Mesenchymal stem cell (in vitro differentiated cells and primary cell): ENCODE data around the gene C6orf136.

Experiments used
- DNase-seq: peaks from one replicate; pipeline ENCODE4 v3.0.0-alpha.2; 2013
- H2AFZ ChIP-seq: one replicate; pipeline ENCODE4 v1.6.1; 2013; ENCODE audit warnings: low read depth, mild to moderate bottlenecking, control low read depth, inconsistent platforms, low read length, moderate library complexity
- H2AK5ac ChIP-seq: 2 replicates; pipeline ENCODE4 v1.6.1; 2013; ENCODE audit warnings: low read length, moderate library complexity, mild to moderate bottlenecking, inconsistent platforms; ENCODE audit not compliant: severe bottlenecking
- H2BK120ac ChIP-seq: one replicate; pipeline ENCODE4 v1.6.1; 2013; ENCODE audit warnings: low read depth, mild to moderate bottlenecking, inconsistent platforms, low read length, moderate library complexity
- H2BK12ac ChIP-seq, 2 experiments: one replicate each; pipeline ENCODE4 v1.6.1; 2013; ENCODE audit warnings: inconsistent platforms in 2 of 2, low read length in 2 of 2, mild to moderate bottlenecking in 2 of 2, moderate library complexity in 2 of 2, control low read depth in 1 of 2
- H2BK15ac ChIP-seq: one replicate; pipeline ENCODE4 v1.6.1; 2013; ENCODE audit warnings: mild to moderate bottlenecking, low read depth, inconsistent platforms; ENCODE audit not compliant: poor library complexity, severe bottlenecking
- H2BK5ac ChIP-seq: 2 replicates; pipeline ENCODE4 v1.6.1; 2013; ENCODE audit warnings: low read depth, mild to moderate bottlenecking, low read length, control low read depth, inconsistent platforms; ENCODE audit not compliant: poor library complexity, severe bottlenecking
- H3K14ac ChIP-seq, 2 experiments: one replicate each; pipeline ENCODE4 v1.6.1; 2013; ENCODE audit warnings: inconsistent platforms in 2 of 2, low read length in 2 of 2, control low read depth in 1 of 2, mild to moderate bottlenecking in 1 of 2, moderate library complexity in 1 of 2
- H3K18ac ChIP-seq, 2 experiments: one replicate each; pipeline ENCODE4 v1.6.1; 2013; ENCODE audit warnings: inconsistent platforms in 2 of 2, low read length in 2 of 2, control low read depth in 1 of 2, low read depth in 1 of 2, mild to moderate bottlenecking in 1 of 2
- H3K23ac ChIP-seq, 2 experiments: one replicate each; pipeline ENCODE4 v1.6.1; 2013; ENCODE audit warnings: inconsistent platforms in 2 of 2, low read length in 2 of 2, mild to moderate bottlenecking in 2 of 2, moderate library complexity in 2 of 2, control low read depth in 1 of 2
- H3K27ac ChIP-seq: 2 replicates; pipeline ENCODE4 v1.5.1; 2013; ENCODE audit warnings: mild to moderate bottlenecking, moderate library complexity, low read length, control low read depth, inconsistent platforms; ENCODE audit not compliant: poor library complexity, severe bottlenecking
- H3K27me3 ChIP-seq, 2 experiments: 2 replicates each; pipeline versions ENCODE4 v1.6.1 to v1.7.0; 2013; ENCODE audit warnings: low read length in 2 of 2, mild to moderate bottlenecking in 2 of 2, moderate library complexity in 2 of 2, control low read depth in 1 of 2, inconsistent platforms in 1 of 2; ENCODE audit not compliant: control insufficient read depth in 1 of 2, insufficient read depth in 1 of 2
- H3K36me3 ChIP-seq, 2 experiments: 2 replicates each; pipeline versions ENCODE4 v1.6.1 to v1.7.0; 2013; ENCODE audit warnings: low read length in 2 of 2, control low read depth in 1 of 2, inconsistent platforms in 1 of 2, low read depth in 1 of 2, mild to moderate bottlenecking in 1 of 2; ENCODE audit not compliant: insufficient read depth in 2 of 2, control insufficient read depth in 1 of 2
- H3K4ac ChIP-seq, 2 experiments: one replicate each; pipeline ENCODE4 v1.6.1; 2013; ENCODE audit warnings: inconsistent platforms in 2 of 2, low read length in 2 of 2, mild to moderate bottlenecking in 2 of 2, moderate library complexity in 2 of 2, control low read depth in 1 of 2, low read depth in 1 of 2
- H3K4me1 ChIP-seq: 2 replicates; pipeline ENCODE4 v1.6.1; 2013; ENCODE audit warnings: low read depth, low read length, control low read depth; ENCODE audit not compliant: control insufficient read depth, insufficient read depth
- H3K4me2 ChIP-seq: 2 replicates; pipeline ENCODE4 v1.6.1; 2013; ENCODE audit warnings: low read length, mild to moderate bottlenecking, inconsistent platforms; ENCODE audit not compliant: poor library complexity, severe bottlenecking
- H3K4me3 ChIP-seq, 2 experiments: 2 replicates each; pipeline versions ENCODE4 v1.5.1 to v1.7.0; 2013; ENCODE audit warnings: low read length in 2 of 2, mild to moderate bottlenecking in 2 of 2, control low read depth in 1 of 2, low read depth in 1 of 2; ENCODE audit not compliant: insufficient read depth in 1 of 2
- H3K79me1 ChIP-seq: replicated peaks from 2 replicates; pipeline ENCODE4 v1.6.1; 2013; ENCODE audit warnings: mild to moderate bottlenecking, control low read depth, low read length, inconsistent platforms; ENCODE audit not compliant: poor library complexity, severe bottlenecking
- H3K9ac ChIP-seq: 2 replicates; pipeline ENCODE4 v1.7.0; 2013; ENCODE audit warnings: mild to moderate bottlenecking, low read length, moderate library complexity
- H3K9me3 ChIP-seq: 2 replicates; pipeline ENCODE4 v1.7.0; 2013; ENCODE audit warnings: mild to moderate bottlenecking, low read length; ENCODE audit not compliant: control insufficient read depth
- H4K8ac ChIP-seq: one replicate; pipeline ENCODE4 v1.6.1; 2013; ENCODE audit warnings: inconsistent platforms, mild to moderate bottlenecking, low read length, moderate library complexity
- H4K91ac ChIP-seq: one replicate; pipeline ENCODE4 v1.6.1; 2013; ENCODE audit warnings: mild to moderate bottlenecking, low read length, inconsistent platforms
- WGBS: methylation state at CpG from one replicate; pipeline ENCODE4 v1.1.7; 2013; ENCODE audit warnings: mixed read lengths; 5-methylcytosine and 5-hydroxymethylcytosine counted together

Gene C6orf136

GRCh38 chr6:30689985-30690384 lies 43.1 kb downstream of the C6orf136 start:
- Histone ChIP-seq H3K23ac (peak overlapping the region in 1 of 2 experiments; percentile 20), H2AK5ac (peak overlapping the region; percentile 61), H3K79me1 (peaks cover 2% of the 10 kb centered on the region), H3K27ac (peak overlapping the region; percentile 91), H3K36me3 (peaks cover 4 to 9% of the 10 kb centered on the region in 2 experiments), H2BK12ac (peak overlapping the region in 1 of 2 experiments; percentile 14), H4K8ac (peak overlapping the region; percentile 1), H2BK5ac (no peak overlapping the region), H3K14ac (peak overlapping the region; percentile 44 to 63), H3K18ac (peak overlapping the region in 1 of 2 experiments; percentile 2), H3K4ac (peak overlapping the region in 1 of 2 experiments; percentile 55), H3K27me3 (no peaks in the 10 kb centered on the region), H3K4me2 (peak overlapping the region; percentile 31), H4K91ac (peak overlapping the region; percentile 35), H2BK15ac (peak overlapping the region; percentile 82), H3K9me3 (no peaks in the 10 kb centered on the region), H3K4me1 (peaks cover 29% of the 10 kb centered on the region), H3K9ac (peak overlapping the region; percentile 95), H2AFZ (no peak overlapping the region), H3K4me3 (peak overlapping the region in 1 of 2 experiments; percentile 93), H2BK120ac (no peak overlapping the region)
- WGBS: 80% methylated on average over 4 of the region's 4 CpGs
- DNase-seq: no peak

GRCh38 chr6:30690403-30691207 lies 43.7 kb downstream of the C6orf136 start, which contains the start of gene NRM:
Gene NRM (minus strand): TSS chr6:30690984. CDS start chr6:30690974, 10 bp downstream.
- no peaks in the 10 kb centered on the region for H3K9me3 ChIP-seq
- WGBS: under 1% methylated on average over 33 of the region's 40 CpGs
- peak within 1 kb of the TSS; percentile 77 to 93 for H3K4me3 ChIP-seq
- H3K4me1 ChIP-seq: peaks cover 27% of the 10 kb centered on the region
- H3K27ac ChIP-seq: peak within 1 kb of the TSS; percentile 91
- no peak within 1 kb of the TSS for H2AFZ ChIP-seq
- H3K4me2 ChIP-seq: peak within 1 kb of the TSS; percentile 58
- peak; percentile 94 for DNase-seq
- H2AK5ac ChIP-seq: peak within 1 kb of the TSS; percentile 61
- H3K4ac ChIP-seq: peak within 1 kb of the TSS in 1 of 2 experiments; percentile 55
- peak within 1 kb of the TSS; percentile 90 for H2BK5ac ChIP-seq
- H3K14ac ChIP-seq: peak within 1 kb of the TSS; percentile 44 to 63
- peak within 1 kb of the TSS; percentile 35 for H4K91ac ChIP-seq
- peak within 1 kb of the TSS; percentile 74 for H4K8ac ChIP-seq
- H3K36me3 ChIP-seq: peaks cover 0 to 4% of the 10 kb centered on the region in 2 experiments
- H2BK15ac ChIP-seq: peak within 1 kb of the TSS; percentile 95
- no peaks in the 10 kb centered on the region for H3K27me3 ChIP-seq
- H3K18ac ChIP-seq: peak within 1 kb of the TSS; percentile 78 to 86
- no peak within 1 kb of the TSS for H2BK120ac ChIP-seq
- peak within 1 kb of the TSS in 1 of 2 experiments; percentile 20 for H3K23ac ChIP-seq
- peaks cover 2% of the 10 kb centered on the region for H3K79me1 ChIP-seq
- H2BK12ac ChIP-seq: peak within 1 kb of the TSS; percentile 34 to 96
- H3K9ac ChIP-seq: peak within 1 kb of the TSS; percentile 95

- Histone ChIP-seq H3K27me3 (no peaks in the 10 kb centered on the region), H3K36me3 (peaks cover 0 to 2% of the 10 kb centered on the region in 2 experiments), H2AFZ (no peak overlapping the region), H2BK12ac (peak overlapping the region; percentile 6 to 25), H3K27ac (peak overlapping the region; percentile 85), H4K8ac (no peak overlapping the region), H3K4me3 (peak overlapping the region; percentile 26 to 93), H3K79me1 (peaks cover 2% of the 10 kb centered on the region), H2BK120ac (no peak overlapping the region), H4K91ac (peak overlapping the region; percentile 29), H2BK5ac (no peak overlapping the region), H2AK5ac (peak overlapping the region; percentile 20), H3K18ac (no peak overlapping the region), H3K4me1 (peaks cover 28% of the 10 kb centered on the region), H3K9me3 (no peaks in the 10 kb centered on the region), H3K4ac (no peak overlapping the region), H3K9ac (peak overlapping the region; percentile 95), H2BK15ac (no peak overlapping the region), H3K4me2 (peak overlapping the region; percentile 58), H3K14ac (no peak overlapping the region), H3K23ac (no peak overlapping the region)
- DNase-seq: peak; percentile 46
- WGBS: 44% methylated on average over 4 of the region's 8 CpGs
Observed at GRCh38 chr6:30691208-30691847, 44.4 kb downstream of the C6orf136 start.

- DNase-seq: no peak
- no peak overlapping the region for H3K4me3 ChIP-seq
- H2BK120ac ChIP-seq: no peak overlapping the region
- no peak overlapping the region for H4K91ac ChIP-seq
- H2AK5ac ChIP-seq: peak overlapping the region; percentile 98
- no peak overlapping the region for H2BK12ac ChIP-seq
- H2BK15ac ChIP-seq: no peak overlapping the region
- no peak overlapping the region for H3K27ac ChIP-seq
- no peak overlapping the region for H2BK5ac ChIP-seq
- H3K18ac ChIP-seq: no peak overlapping the region
- no peaks in the 10 kb centered on the region for H3K27me3 ChIP-seq
- H2AFZ ChIP-seq: no peak overlapping the region
- no peaks in the 10 kb centered on the region for H3K79me1 ChIP-seq
- H4K8ac ChIP-seq: no peak overlapping the region
- H3K36me3 ChIP-seq: peaks cover 6 to 10% of the 10 kb centered on the region in 2 experiments
- no peaks in the 10 kb centered on the region for H3K9me3 ChIP-seq
- H3K14ac ChIP-seq: no peak overlapping the region
- no peak overlapping the region for H3K9ac ChIP-seq
- H3K23ac ChIP-seq: no peak overlapping the region
- no peak overlapping the region for H3K4me2 ChIP-seq
- H3K4ac ChIP-seq: no peak overlapping the region
- H3K4me1 ChIP-seq: peaks cover 6% of the 10 kb centered on the region
- 100% methylated on average over 4 of the region's 5 CpGs for WGBS
Observed at GRCh38 chr6:30696432-30696831, 49.5 kb downstream of the C6orf136 start.
